HepG2 (cell line): ENCODE results near the gene WARS2. TPM values are rescaled to one million over a fixed set of nuclear protein-coding genes. Genes with fewer than 3 reads are reported as not detected.

Experiments used
- ATAC-seq: fragments of 200-7000 bp; cut with Tn5 transposase; 3 replicates; pipeline ENCODE4 v1.9.1; 2020; ENCODE audit warnings: mild to moderate bottlenecking, moderate library complexity
- BruUV-seq: library from RNA; stranded (reverse); fragments of 400-500 nt; replicated peaks from 2 replicates; lab custom pipeline; 2021; lab: Mats Ljungman, UMichigan
- CTCF ChIA-PET: fragments of 300-600 bp; formaldehyde crosslinking; extraction: SDS; loops from one replicate; lab custom pipeline; 2021; ENCODE audit warnings: low total read pairs, inconsistent platforms, low intra/inter-chr PET ratio; lab: Yijun Ruan, JAX
- POLR2A ChIA-PET: fragments of 350-600 bp; sonication (Branson Sonifier 250); formaldehyde crosslinking; loops from one replicate; lab custom pipeline; 2020; ENCODE audit warnings: antibody characterized with exemption, inconsistent platforms; lab: Yijun Ruan, JAX
- DNase-seq: peaks from one replicate; pipeline ENCODE4 v3.0.0-alpha.2; 2015; ENCODE audit warnings: low spot score
- FAIRE-seq: peaks from 3 replicates; lab custom pipeline; 2011; peaks lifted over from hg19 to GRCh38; lab: Jason Lieb, UNC
- H2AFZ ChIP-seq: one replicate; pipeline ENCODE4 v1.6.1; 2011; ENCODE audit warnings: low read length, inconsistent platforms
- H3K27ac ChIP-seq: fragments of 300-600 bp; 3 replicates; pipeline ENCODE4 v1.8.0; 2011; ENCODE audit warnings: mixed run types, mild to moderate bottlenecking, mixed read lengths, low read length, inconsistent platforms; ENCODE audit not compliant: insufficient read depth; ENCODE audit errors: extremely low read length
- H3K27me3 ChIP-seq, 2 experiments: fragments of 200-600 bp in 1 of 2; 2 replicates in 1 of 2; 3 replicates in 1 of 2; pipeline versions ENCODE4 v1.6.0 to v1.8.0; 2011; ENCODE audit warnings: low read length in 2 of 2, mild to moderate bottlenecking in 2 of 2, moderate library complexity in 2 of 2, inconsistent platforms in 1 of 2; ENCODE audit not compliant: insufficient read depth in 2 of 2, control insufficient read depth in 1 of 2
- H3K36me3 ChIP-seq, 2 experiments: fragments of 200-600 bp in 1 of 2; replicated peaks in 1 of 2; 2 replicates in 1 of 2; 3 replicates in 1 of 2; pipeline versions ENCODE4 v1.5.1 to v1.8.0; 2011; ENCODE audit warnings: low read length in 2 of 2, inconsistent platforms in 1 of 2; ENCODE audit not compliant: insufficient read depth in 2 of 2, control insufficient read depth in 1 of 2
- H3K4me1 ChIP-seq: 2 replicates; pipeline ENCODE4 v1.5.1; 2012; ENCODE audit warnings: low read length, inconsistent platforms; ENCODE audit not compliant: insufficient read depth
- H3K4me2 ChIP-seq: 2 replicates; pipeline ENCODE4 v1.6.0; 2011; ENCODE audit warnings: low read depth, low read length, inconsistent platforms
- H3K4me3 ChIP-seq, 3 experiments: fragments of 200-600 bp in 1 of 3; sonication (generic), shearing (Covaris generic) in 1 of 3; replicated peaks in 1 of 3; 2 replicates each; pipeline ENCODE4 v1.5.1; 2011 to 2016; ENCODE audit warnings: low read length in 3 of 3, inconsistent platforms in 2 of 3, low read depth in 2 of 3, mild to moderate bottlenecking in 2 of 3, control low read depth in 1 of 3, mixed read lengths in 1 of 3; ENCODE audit not compliant: insufficient read depth in 1 of 3
- H3K79me2 ChIP-seq: one replicate; pipeline ENCODE4 v1.6.1; 2011; ENCODE audit warnings: low read length, inconsistent platforms; ENCODE audit not compliant: insufficient read depth
- H3K9ac ChIP-seq: 2 replicates; pipeline ENCODE4 v1.6.0; 2011; ENCODE audit warnings: mild to moderate bottlenecking, low read depth, low read length, inconsistent platforms; ENCODE audit not compliant: insufficient read depth
- H3K9me3 ChIP-seq: 2 replicates; pipeline ENCODE4 v1.5.1; 2012; ENCODE audit warnings: mild to moderate bottlenecking, low read length
- H4K20me1 ChIP-seq: 2 replicates; pipeline ENCODE4 v1.6.0; 2011; ENCODE audit warnings: inconsistent platforms, mild to moderate bottlenecking, low read length, moderate library complexity; ENCODE audit not compliant: insufficient read depth
- ARNTL ChIP-seq: sonication (generic); formaldehyde crosslinking; IDR thresholded peaks from 2 replicates; pipeline ENCODE4 v1.4.0; 2020; ENCODE audit warnings: mild to moderate bottlenecking, missing genetic modification reagents
- CBX5 ChIP-seq: sonication (generic); formaldehyde crosslinking; IDR thresholded peaks from 2 replicates; pipeline ENCODE4 v1.4.0; 2020; ENCODE audit warnings: missing genetic modification reagents, borderline replicate concordance
- CENPX ChIP-seq: sonication (generic); formaldehyde crosslinking; IDR thresholded peaks from 2 replicates; pipeline ENCODE4 v1.9.0; 2021; ENCODE audit warnings: mild to moderate bottlenecking, missing genetic modification reagents, moderate library complexity
- MIER2 ChIP-seq: IDR thresholded peaks from 2 replicates; pipeline ENCODE4 v1.6.1; 2016; ENCODE audit warnings: missing biosample characterization, missing genetic modification reagents
- SP4 ChIP-seq: sonication (generic); formaldehyde crosslinking; IDR thresholded peaks from 2 replicates; pipeline ENCODE4 v1.8.1; 2023; ENCODE audit warnings: mild to moderate bottlenecking, missing genetic modification reagents
- XRCC5 ChIP-seq: fragments of 200-400 bp; formaldehyde crosslinking; optimal IDR thresholded peaks from 2 replicates; pipeline ENCODE3; 2017; ENCODE audit warnings: mild to moderate bottlenecking, low read length
- ZBTB3 ChIP-seq: sonication (generic); formaldehyde crosslinking; IDR thresholded peaks from 2 replicates; pipeline ENCODE4 v1.4.0; 2020; ENCODE audit warnings: low read depth, mild to moderate bottlenecking, moderate library complexity, missing genetic modification reagents, borderline replicate concordance
- ZFP62 ChIP-seq: sonication (generic); formaldehyde crosslinking; IDR thresholded peaks from 2 replicates; pipeline ENCODE4 v1.4.0; 2020; ENCODE audit warnings: missing genetic modification reagents
- ZFX ChIP-seq: sonication (generic); formaldehyde crosslinking; IDR thresholded peaks from 2 replicates; pipeline ENCODE4 v1.4.0; 2020; ENCODE audit warnings: mild to moderate bottlenecking, low read depth, missing genetic modification reagents, moderate library complexity
- ZKSCAN1 ChIP-seq: fragments of 150-350 bp; IDR thresholded peaks from 2 replicates; pipeline ENCODE4 v1.6.1; 2014; ENCODE audit warnings: low read length
- ZNF230 ChIP-seq: sonication (generic); formaldehyde crosslinking; IDR thresholded peaks from 2 replicates; pipeline ENCODE4 v1.4.0; 2020; ENCODE audit warnings: mild to moderate bottlenecking, missing genetic modification reagents
- ZNF335 ChIP-seq: sonication (generic); formaldehyde crosslinking; IDR thresholded peaks from 2 replicates; pipeline ENCODE4 v1.4.0; 2020; ENCODE audit warnings: missing genetic modification reagents
- ZNF557 ChIP-seq: sonication (generic); formaldehyde crosslinking; IDR thresholded peaks from 2 replicates; pipeline ENCODE4 v1.4.0; 2020; ENCODE audit warnings: missing genetic modification reagents
- ZNF567 ChIP-seq: sonication (generic); formaldehyde crosslinking; IDR thresholded peaks from 2 replicates; pipeline ENCODE4 v1.8.1; 2023; ENCODE audit warnings: mild to moderate bottlenecking, missing genetic modification reagents, borderline replicate concordance
- ZNF569 ChIP-seq: sonication (generic); formaldehyde crosslinking; IDR thresholded peaks from 2 replicates; pipeline ENCODE4 v1.5.0; 2020; ENCODE audit warnings: mild to moderate bottlenecking, missing genetic modification reagents, moderate library complexity, borderline replicate concordance
- ZNF770 ChIP-seq: sonication (generic); formaldehyde crosslinking; IDR thresholded peaks from 2 replicates; pipeline ENCODE4 v1.5.0; 2020; ENCODE audit warnings: mild to moderate bottlenecking, missing genetic modification reagents
- WGBS: methylation state at CpG from one replicate; pipeline ENCODE4 v1.1.6; 2017; ENCODE audit warnings: low lambda C conversion rate; 5-methylcytosine and 5-hydroxymethylcytosine counted together
- in situ Hi-C: cut with HindIII; loops from 2 replicates; pipeline ENCODE4 v1.10.0; 2017; ENCODE audit warnings: low pct_unique_long_range_greater_than_20kb; ENCODE audit not compliant: extremely low pct_ligation_motif_present
- intact Hi-C: fragments of 100-400 bp; cut with micrococcal nuclease; formaldehyde crosslinking; loops from one replicate; pipeline ENCODE4 v1.10.0; 2022; ENCODE audit not compliant: unreplicated experiment
- polyA plus RNA-seq, 8 experiments: library from polyadenylated mRNA; depleted of rRNA in 3 of 8; stranded (reverse) in 7 of 8; unstranded in 1 of 8; fragments of >200 nt; fragmentation: Illumina TruSeq in 4 of 8; extraction: Trizol in 4 of 8; gene quantifications; 2 replicates each; pipeline versions ENCODE4 v1.2.1 to v1.2.3, GENCODE V29; 2011 to 2016; ENCODE audit warnings: low read depth in 4 of 8, missing spikeins in 1 of 8, mixed read lengths in 1 of 8; ENCODE audit not compliant: insufficient read depth in 1 of 8
- total RNA-seq, 5 experiments: library from RNA; depleted of rRNA; stranded (reverse); fragments of >200 nt; fragmentation: Illumina TruSeq; extraction: Trizol; gene quantifications; 2 replicates each; pipeline ENCODE4 v1.2.3, GENCODE V29; 2016; ENCODE audit warnings: low read depth in 1 of 5

WARS2 gene
- total and polyA plus RNA-seq, 2 of the 13 experiments (the other 11 are each of a cell fraction or from before 2014, with no cell fraction given) = 12.4 to 18.8 TPM

- intact Hi-C loops = no loop called here
Observed at GRCh38 chr1:118984086-118984721, 156.2 kb downstream of the WARS2 start.

More at GRCh38 chr1:118984086-118984721, 156.2 kb downstream of the WARS2 start:
- Histone ChIP-seq H3K4me2 (no peak overlapping the region), H3K79me2 (no peaks in the 10 kb centered on the region), H3K9me3 (no peaks in the 10 kb centered on the region), H3K36me3 (no peaks in the 10 kb centered on the region)
- WGBS = 96% methylated on average over 21 of the region's 43 CpGs
- TF ChIP-seq CBX5 (CRISPR knock-in tag) (no peak), ZBTB3 (CRISPR knock-in tag) (no peak), ZFP62 (no peak), ZNF230 (CRISPR knock-in tag) (no peak), ZNF569 (CRISPR knock-in tag) (no peak), ZFX (CRISPR knock-in tag) (no peak), ARNTL (CRISPR knock-in tag) (no peak), MIER2 (CRISPR knock-in tag) (no peak), ZNF567 (no peak), XRCC5 (no peak), ZNF557 (CRISPR knock-in tag) (no peak), ZKSCAN1 (no peak), SP4 (CRISPR knock-in tag) (no peak), ZNF335 (CRISPR knock-in tag) (no peak), ZNF770 (CRISPR knock-in tag) (no peak), CENPX (no peak)
- TF ChIP-seq, all 625 proteins: peak for 0
- ChIA-PET POLR2A (no interaction called here), CTCF (no interaction called here)
- in situ Hi-C loops = no loop called here
- no peaks in the 10 kb centered on the region for H3K27me3 ChIP-seq
- DNase-seq (no peak), ATAC-seq (no peak), FAIRE-seq (no peak)
- H3K9ac ChIP-seq = no peak overlapping the region
- no peak overlapping the region for H3K4me3 ChIP-seq
- no peak overlapping the region for H3K27ac ChIP-seq
- H4K20me1 ChIP-seq = no peaks in the 10 kb centered on the region
- no TSS peak for BruUV-seq
- no peaks in the 10 kb centered on the region for H3K4me1 ChIP-seq
- H2AFZ ChIP-seq = no peak overlapping the region
